ENCODE measurements around the gene CHAF1B. TPM values are rescaled to one million over a fixed set of nuclear protein-coding genes. Genes with fewer than 3 reads are reported as not detected.

The CHAF1B gene
- polyA plus RNA-seq, 3 donors: 0.24 TPM; not detected in 2

DNA sequence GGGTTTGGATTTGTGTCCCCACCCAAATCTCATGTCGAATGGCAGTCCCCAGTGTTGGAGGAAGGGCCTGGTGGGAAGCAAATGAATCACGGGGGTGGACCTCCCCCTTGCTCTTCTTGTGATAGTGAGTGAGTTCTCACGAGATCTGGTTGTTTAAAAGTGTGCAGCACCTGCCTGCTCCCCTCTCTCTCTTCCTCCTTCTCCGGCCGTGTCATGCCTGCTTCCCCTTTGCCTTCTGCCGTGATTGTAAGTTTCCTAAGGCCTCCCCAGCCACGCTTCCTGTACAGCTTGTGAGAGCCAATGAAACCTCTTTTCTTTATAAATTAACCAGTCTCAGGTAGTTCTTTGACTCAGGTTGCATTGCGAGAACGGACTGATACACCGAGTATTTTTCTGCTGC lies 78.8 kb downstream of the CHAF1B start:
- Histone ChIP-seq H3K4me1 (ENCODE audit: control insufficient read depth in 1 of 2, insufficient read depth in 2 of 2, low read length in 2 of 2) (no peaks in the 10 kb centered on the region), H2AFZ (ENCODE audit: insufficient read depth, low read depth, low read length, poor library complexity, severe bottlenecking) (no peak overlapping the region), H3K36me3 (replicated peaks in 1 of 2; ENCODE audit: control insufficient read depth in 1 of 2, insufficient read depth in 2 of 2, low read length in 2 of 2) (no peaks in the 10 kb centered on the region), H3K4me2 (replicated peaks; ENCODE audit: extremely low read depth, low read length, poor library complexity, severe bottlenecking) (no peak overlapping the region), H3K27me3 (ENCODE audit: control insufficient read depth in 2 of 2, insufficient read depth in 2 of 2, low read length in 2 of 2) (no peaks in the 10 kb centered on the region), H3K4me3 (replicated peaks in 1 of 3; ENCODE audit: low read depth in 2 of 3, low read length in 3 of 3) (no peak overlapping the region), H3K9me3 (replicated peaks in 1 of 2; ENCODE audit: control insufficient read depth in 1 of 2, insufficient read depth in 1 of 2, low read length in 2 of 2) (no peaks in the 10 kb centered on the region), H4K20me1 (ENCODE audit: insufficient read depth, low read length) (no peaks in the 10 kb centered on the region), H3K79me2 (ENCODE audit: insufficient read depth, low read length) (no peaks in the 10 kb centered on the region), H3K27ac (ENCODE audit: low read depth in 1 of 2, low read length in 2 of 2) (no peak overlapping the region), H3K9ac (ENCODE audit: insufficient read depth, low read length, poor library complexity, severe bottlenecking) (no peak overlapping the region)
- 40% methylated on average over 8 of the region's 10 CpGs for WGBS (ENCODE audit: insufficient coverage)
- Mint-ChIP-seq H3K27ac (peak overlapping the region in 1 of 7 donors; percentile 10), H3K4me1 (no peaks in the 10 kb centered on the region), H3K4me3 (no peak overlapping the region), H3K9me3 (peaks cover 0 to 2% (median 0%) of the 10 kb centered on the region in 7 donors), H3K27me3 (ENCODE audit: low read depth in 3 of 3) (peaks cover 3 to 7% (median 6%) of the 10 kb centered on the region in 3 donors), H3K36me3 (no peaks in the 10 kb centered on the region)
- DNase-seq: no peak
- intact Hi-C loops (cut with micrococcal nuclease): no loop called here
- TF ChIP-seq, protein P1, sequence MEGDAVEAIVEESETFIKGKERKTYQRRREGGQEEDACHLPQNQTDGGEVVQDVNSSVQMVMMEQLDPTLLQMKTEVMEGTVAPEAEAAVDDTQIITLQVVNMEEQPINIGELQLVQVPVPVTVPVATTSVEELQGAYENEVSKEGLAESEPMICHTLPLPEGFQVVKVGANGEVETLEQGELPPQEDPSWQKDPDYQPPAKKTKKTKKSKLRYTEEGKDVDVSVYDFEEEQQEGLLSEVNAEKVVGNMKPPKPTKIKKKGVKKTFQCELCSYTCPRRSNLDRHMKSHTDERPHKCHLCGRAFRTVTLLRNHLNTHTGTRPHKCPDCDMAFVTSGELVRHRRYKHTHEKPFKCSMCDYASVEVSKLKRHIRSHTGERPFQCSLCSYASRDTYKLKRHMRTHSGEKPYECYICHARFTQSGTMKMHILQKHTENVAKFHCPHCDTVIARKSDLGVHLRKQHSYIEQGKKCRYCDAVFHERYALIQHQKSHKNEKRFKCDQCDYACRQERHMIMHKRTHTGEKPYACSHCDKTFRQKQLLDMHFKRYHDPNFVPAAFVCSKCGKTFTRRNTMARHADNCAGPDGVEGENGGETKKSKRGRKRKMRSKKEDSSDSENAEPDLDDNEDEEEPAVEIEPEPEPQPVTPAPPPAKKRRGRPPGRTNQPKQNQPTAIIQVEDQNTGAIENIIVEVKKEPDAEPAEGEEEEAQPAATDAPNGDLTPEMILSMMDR (IDR thresholded peaks at IDR 0.05): no peak

- TF ChIP-seq, protein P1 (IDR thresholded peaks at IDR 0.05): no peak
- Mint-ChIP-seq H3K4me3 (no peak overlapping the region), H3K27ac (no peak overlapping the region), H3K36me3 (no peaks in the 10 kb centered on the region), H3K9me3 (no peaks in the 10 kb centered on the region), H3K4me1 (no peaks in the 10 kb centered on the region), H3K27me3 (ENCODE audit: low read depth in 3 of 3) (peaks cover 3 to 7% (median 6%) of the 10 kb centered on the region in 3 donors)
- Histone ChIP-seq H3K27me3 (ENCODE audit: control insufficient read depth in 2 of 2, insufficient read depth in 2 of 2, low read length in 2 of 2) (no peaks in the 10 kb centered on the region), H2AFZ (ENCODE audit: insufficient read depth, low read depth, low read length, poor library complexity, severe bottlenecking) (no peak overlapping the region), H3K27ac (ENCODE audit: low read depth in 1 of 2, low read length in 2 of 2) (no peak overlapping the region), H3K4me3 (replicated peaks in 1 of 3; ENCODE audit: low read depth in 2 of 3, low read length in 3 of 3) (no peak overlapping the region), H3K9ac (ENCODE audit: insufficient read depth, low read length, poor library complexity, severe bottlenecking) (no peak overlapping the region), H3K4me1 (ENCODE audit: control insufficient read depth in 1 of 2, insufficient read depth in 2 of 2, low read length in 2 of 2) (no peaks in the 10 kb centered on the region), H3K9me3 (replicated peaks in 1 of 2; ENCODE audit: control insufficient read depth in 1 of 2, insufficient read depth in 1 of 2, low read length in 2 of 2) (no peaks in the 10 kb centered on the region), H3K4me2 (replicated peaks; ENCODE audit: extremely low read depth, low read length, poor library complexity, severe bottlenecking) (no peak overlapping the region), H3K79me2 (ENCODE audit: insufficient read depth, low read length) (no peaks in the 10 kb centered on the region), H3K36me3 (replicated peaks in 1 of 2; ENCODE audit: control insufficient read depth in 1 of 2, insufficient read depth in 2 of 2, low read length in 2 of 2) (no peaks in the 10 kb centered on the region), H4K20me1 (ENCODE audit: insufficient read depth, low read length) (no peaks in the 10 kb centered on the region)
- no peak for DNase-seq
- WGBS (ENCODE audit: insufficient coverage): 93% methylated on average over 2 of the region's 3 CpGs
- intact Hi-C loops (cut with micrococcal nuclease): no loop called here
Measured at GRCh38 chr21:36464590-36464989, 79.4 kb downstream of the CHAF1B start.

Data from CD14-positive monocyte (primary cell).